ENCODE data around the gene RTBDN. TPM values are rescaled to one million over a fixed set of nuclear protein-coding genes. Genes with fewer than 3 reads are reported as not detected.

Gene RTBDN
- total RNA-seq, result not detected

- no peak for DNase-seq
Observed at GRCh38 chr19:12834566-12834943, at the start of gene RTBDN. Gene RTBDN (minus strand): TSS chr19:12834579. CDS start chr19:12829979, 4,600 bp downstream.

GRCh38 chr19:12882589-12882988 lies 48.2 kb upstream of the RTBDN start:
- no peak for DNase-seq

GRCh38 chr19:12881172-12881808 lies 46.9 kb upstream of the RTBDN start, which contains the start of gene DNASE2:
Gene DNASE2 (minus strand): TSS chr19:12881449. CDS start chr19:12881375, 74 bp downstream.
- peak; percentile 96 for DNase-seq

GRCh38 chr19:12880551-12881171 lies 46.3 kb upstream of the RTBDN start:
- no peak for DNase-seq

GRCh38 chr19:12875086-12875485 lies 40.7 kb upstream of the RTBDN start:
- no peak for DNase-seq

- DNase-seq, result no peak
Observed at GRCh38 chr19:12873891-12874745, 39.7 kb upstream of the RTBDN start.

GRCh38 chr19:12872941-12873890 lies 38.8 kb upstream of the RTBDN start:
- peak; percentile 41 for DNase-seq

GRCh38 chr19:12872255-12872654 lies 37.9 kb upstream of the RTBDN start:
- DNase-seq, result no peak

GRCh38 chr19:12871681-12872080 lies 37.3 kb upstream of the RTBDN start:
- DNase-seq, result no peak

GRCh38 chr19:12868540-12869112 lies 34.2 kb upstream of the RTBDN start:
- no peak for DNase-seq

GRCh38 chr19:12867120-12868099 lies 33.0 kb upstream of the RTBDN start:
- DNase-seq, result peak; percentile 85

- DNase-seq, result no peak
Observed at GRCh38 chr19:12866416-12867119, 32.2 kb upstream of the RTBDN start.

- DNase-seq, result no peak
Observed at GRCh38 chr19:12865746-12866415, 31.5 kb upstream of the RTBDN start.

GRCh38 chr19:12864721-12865715 lies 30.6 kb upstream of the RTBDN start:
- DNase-seq, result no peak

- no peak for DNase-seq
Observed at GRCh38 chr19:12864143-12864542, 29.8 kb upstream of the RTBDN start.

GRCh38 chr19:12859546-12859945 lies 25.2 kb upstream of the RTBDN start:
- no peak for DNase-seq

GRCh38 chr19:12858041-12858928 lies 23.9 kb upstream of the RTBDN start:
- DNase-seq, result no peak
